ENCODE data around the gene OTOP3. TPM values are rescaled to one million over a fixed set of nuclear protein-coding genes. Genes with fewer than 3 reads are reported as not detected.

The OTOP3 gene
- total RNA-seq, 1 experiment from 2014 or later: not detected

GRCh38 chr17:74970395-74970794 lies 34.7 kb downstream of the OTOP3 start:
- no peaks in the 10 kb centered on the region for H3K27me3 ChIP-seq (replicated peaks; ENCODE audit: control insufficient read depth, insufficient read depth, low read length)
- no peak for DNase-seq
- ChIA-PET POLR2A (no interaction called here), CTCF (interaction anchor here (4.7 kb wide), 1 partner anchor 9 kb away, joined by 61 read pairs; no protein-coding TSS in a partner anchor)
- H3K9me3 ChIP-seq: no peaks in the 10 kb centered on the region
- Mint-ChIP-seq H3K4me1 (ENCODE audit: low read depth, unreplicated experiment) (peaks cover 28% of the 10 kb centered on the region), H3K36me3 (ENCODE audit: insufficient read depth, unreplicated experiment) (peaks cover 6% of the 10 kb centered on the region), H3K27ac (ENCODE audit: unreplicated experiment) (no peak overlapping the region), H3K9me3 (ENCODE audit: unreplicated experiment) (no peaks in the 10 kb centered on the region), H3K27me3 (ENCODE audit: insufficient read depth, unreplicated experiment) (no peaks in the 10 kb centered on the region), H3K4me3 (ENCODE audit: unreplicated experiment) (peak overlapping the region; percentile 84)
- intact Hi-C loops (cut with micrococcal nuclease; ENCODE audit: unreplicated experiment): no loop called here
- peaks cover 36% of the 10 kb centered on the region for H3K4me1 ChIP-seq
- no peaks in the 10 kb centered on the region for H3K36me3 ChIP-seq (ENCODE audit: control insufficient read depth, insufficient read depth, low read length)
- BruUV-seq (replicated peaks): no TSS peak
- H3K4me3 ChIP-seq (ENCODE audit: low read depth, low read length): no peak overlapping the region
- no peak for TF ChIP-seq CTCF (IDR thresholded peaks at IDR 0.05; ENCODE audit: insufficient read depth in 1 of 2, low read depth in 1 of 2, low read length in 1 of 2, severe bottlenecking in 1 of 2, unreplicated experiment in 1 of 2)

GRCh38 chr17:74971069-74971841 lies 35.6 kb downstream of the OTOP3 start:
- no peaks in the 10 kb centered on the region for H3K9me3 ChIP-seq
- Mint-ChIP-seq H3K27ac (ENCODE audit: unreplicated experiment) (no peak overlapping the region), H3K4me1 (ENCODE audit: low read depth, unreplicated experiment) (peaks cover 28% of the 10 kb centered on the region), H3K27me3 (ENCODE audit: insufficient read depth, unreplicated experiment) (no peaks in the 10 kb centered on the region), H3K9me3 (ENCODE audit: unreplicated experiment) (no peaks in the 10 kb centered on the region), H3K36me3 (ENCODE audit: insufficient read depth, unreplicated experiment) (peaks cover 6% of the 10 kb centered on the region), H3K4me3 (ENCODE audit: unreplicated experiment) (peak overlapping the region; percentile 84)
- H3K4me1 ChIP-seq: peaks cover 36% of the 10 kb centered on the region
- no peaks in the 10 kb centered on the region for H3K36me3 ChIP-seq (ENCODE audit: control insufficient read depth, insufficient read depth, low read length)
- DNase-seq: peak in 1 of 2 experiments; percentile 27
- H3K27me3 ChIP-seq (replicated peaks; ENCODE audit: control insufficient read depth, insufficient read depth, low read length): no peaks in the 10 kb centered on the region
- intact Hi-C loops (cut with micrococcal nuclease; ENCODE audit: unreplicated experiment): no loop called here
- peak overlapping the region; percentile 90 for H3K4me3 ChIP-seq (ENCODE audit: low read depth, low read length)
- no peak for TF ChIP-seq CTCF (IDR thresholded peaks at IDR 0.05; ENCODE audit: insufficient read depth in 1 of 2, low read depth in 1 of 2, low read length in 1 of 2, severe bottlenecking in 1 of 2, unreplicated experiment in 1 of 2)
- BruUV-seq (replicated peaks): no TSS peak
- POLR2A ChIA-PET: interaction anchor here (1.4 to 2.6 kb wide), 3 partner anchors 17 to 98 kb away, joined by 4 to 19 read pairs (median 17); partner anchors contain the start of genes CDR2L, FDXR and MRPL58
- CTCF ChIA-PET: interaction anchor here (0.7 to 4.7 kb wide), 7 partner anchors 9 to 65 kb away, joined by 3 to 61 read pairs (median 5); partner anchors contain the start of genes CDR2L and MRPL58

GRCh38 chr17:74971842-74972106 lies 36.1 kb downstream of the OTOP3 start:
- peaks cover 28% of the 10 kb centered on the region for H3K4me1 Mint-ChIP-seq (ENCODE audit: low read depth, unreplicated experiment)
- H3K27me3 Mint-ChIP-seq (ENCODE audit: insufficient read depth, unreplicated experiment): peaks cover 2% of the 10 kb centered on the region
- ChIA-PET CTCF (interaction anchor here (0.7 to 4.7 kb wide), 8 partner anchors 10 to 98 kb away, joined by 3 to 61 read pairs (median 4); partner anchors contain the start of genes CDR2L, FDXR and MRPL58), POLR2A (interaction anchor here (1.1 to 2.6 kb wide), 5 partner anchors 10 to 99 kb away, joined by 3 to 19 read pairs (median 7); partner anchors contain the start of genes CDR2L, FDXR and MRPL58)
- H3K36me3 Mint-ChIP-seq (ENCODE audit: insufficient read depth, unreplicated experiment): peaks cover 6% of the 10 kb centered on the region
- H3K4me1 ChIP-seq: peaks cover 36% of the 10 kb centered on the region
- no peaks in the 10 kb centered on the region for H3K9me3 ChIP-seq
- H3K36me3 ChIP-seq (ENCODE audit: control insufficient read depth, insufficient read depth, low read length): no peaks in the 10 kb centered on the region
- no TSS peak for BruUV-seq (replicated peaks)
- H3K9me3 Mint-ChIP-seq (ENCODE audit: unreplicated experiment): no peaks in the 10 kb centered on the region
- peak overlapping the region; percentile 90 for H3K4me3 ChIP-seq (ENCODE audit: low read depth, low read length)
- no peak for TF ChIP-seq CTCF (IDR thresholded peaks at IDR 0.05; ENCODE audit: insufficient read depth in 1 of 2, low read depth in 1 of 2, low read length in 1 of 2, severe bottlenecking in 1 of 2, unreplicated experiment in 1 of 2)
- H3K4me3 Mint-ChIP-seq (ENCODE audit: unreplicated experiment): peak overlapping the region; percentile 84
- intact Hi-C loops (cut with micrococcal nuclease; ENCODE audit: unreplicated experiment): loop anchor here (1.0 kb wide), 1 partner anchor 11 kb away; no protein-coding TSS in a partner anchor
- H3K27ac Mint-ChIP-seq (ENCODE audit: unreplicated experiment): no peak overlapping the region
- no peaks in the 10 kb centered on the region for H3K27me3 ChIP-seq (replicated peaks; ENCODE audit: control insufficient read depth, insufficient read depth, low read length)
- peak in 1 of 2 experiments; percentile 28 for DNase-seq

Measured in Caco-2 (cell line).